ENCODE data around the gene S100A2. TPM values are rescaled to one million over a fixed set of nuclear protein-coding genes. Genes with fewer than 3 reads are reported as not detected.

S100A2 gene
- total and polyA plus RNA-seq, 2 of the 8 experiments (the other 6 are each of a cell fraction or from before 2014, with no cell fraction given): 0.86 TPM; not detected in 1

DNA sequence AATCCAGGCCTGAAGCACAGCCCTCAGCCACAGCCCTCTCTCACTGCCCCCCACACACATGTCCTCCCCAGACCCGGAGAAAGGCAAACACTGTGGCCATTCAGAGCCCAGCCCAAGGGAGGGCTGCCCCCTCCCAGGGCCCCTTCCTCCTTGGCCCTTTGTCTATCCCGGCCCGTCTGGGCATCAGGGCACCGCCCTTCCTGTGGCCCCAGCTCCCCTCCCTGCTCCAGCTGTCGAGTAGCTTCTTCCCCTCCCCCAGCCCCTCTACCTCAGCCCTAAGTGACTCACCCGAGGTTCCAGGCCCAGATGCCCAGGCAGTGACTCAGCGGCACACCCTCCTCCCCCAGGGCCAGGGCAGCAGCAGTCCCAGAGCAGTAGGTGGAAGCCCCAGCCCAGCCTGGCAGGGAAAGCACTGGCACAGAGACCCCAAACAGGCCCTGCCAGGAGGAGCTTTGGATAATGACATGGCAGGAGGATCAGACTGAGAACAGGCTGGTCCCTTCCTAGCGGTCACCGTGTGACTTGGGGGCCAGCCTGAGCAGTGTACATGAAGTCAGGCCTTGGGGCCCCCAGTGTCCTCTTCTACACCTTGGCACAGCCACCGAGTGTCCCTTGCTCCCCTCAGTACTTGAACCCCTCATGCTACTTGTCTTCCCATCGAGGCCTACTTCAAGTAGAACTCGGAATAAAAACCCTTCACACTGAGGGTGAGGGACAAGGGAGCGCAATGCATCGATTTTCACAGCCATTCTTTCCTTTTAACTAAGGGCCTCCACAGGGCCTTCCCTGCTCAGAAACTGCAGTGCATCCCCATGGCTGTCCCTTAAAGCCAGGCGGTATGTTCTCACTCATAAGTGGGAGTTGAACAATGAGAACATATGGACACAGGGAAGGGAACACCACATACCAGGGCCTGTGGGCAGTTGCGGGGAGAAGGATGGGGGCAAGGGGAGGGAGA is 1.0 kb upstream of the S100A2 start:
- peak overlapping the region; percentile 64 for H3K18ac ChIP-seq (ENCODE audit: extremely low read depth, low read length)
- H3K79me2 ChIP-seq (ENCODE audit: control insufficient read depth in 1 of 2, insufficient read depth in 2 of 2, low read length in 2 of 2): no peaks in the 10 kb centered on the region
- no peak overlapping the region for H3K27ac ChIP-seq (ENCODE audit: low read depth, low read length)
- H4K5ac ChIP-seq (ENCODE audit: insufficient read length, low read depth, low read length): peak overlapping the region; percentile 34
- peak overlapping the region; percentile 95; the same call in 1 of the 2 replicates for H2BK15ac ChIP-seq (ENCODE audit: low read length)
- no peak overlapping the region for H3K23ac ChIP-seq (ENCODE audit: insufficient read length)
- peak overlapping the region in 2 of 4 experiments; percentile 26 to 36; a peak in 3 of 7 replicates for H3K9ac ChIP-seq (replicated peaks in 1 of 4; ENCODE audit: extremely low read depth in 1 of 4, low read depth in 3 of 4, low read length in 3 of 4)
- H4K8ac ChIP-seq (ENCODE audit: extremely low read depth, insufficient read depth, low read length): peak overlapping the region; percentile 64; the same call in 1 of the 2 replicates
- peaks cover 11 to 26% (median 20%) of the 10 kb centered on the region in 4 experiments for H3K4me1 ChIP-seq (replicated peaks in 1 of 4; ENCODE audit: control insufficient read depth in 3 of 4, insufficient read depth in 4 of 4, low read length in 3 of 4)
- CTCF ChIA-PET (ENCODE audit: partially characterized antibody): interaction anchor here (0.6 to 4.4 kb wide), 19 partner anchors 14 to 214 kb away, joined by 3 to 20 read pairs (median 5); partner anchors contain the start of genes S100A14, S100A4, S100A5 and S100A6
- H3K23me2 ChIP-seq (ENCODE audit: low read depth, low read length): peaks cover 2% of the 10 kb centered on the region
- peak; percentile 76 to 90 for DNase-seq (ENCODE audit: low read depth in 1 of 2, low spot score in 2 of 2)
- H2AFZ ChIP-seq (ENCODE audit: low read length): no peak overlapping the region
- POLR2A ChIA-PET (ENCODE audit: partially characterized antibody): interaction anchor here (0.7 to 1.6 kb wide), 12 partner anchors 10 to 82 kb away, joined by 3 to 7 read pairs (median 4); partner anchors contain the start of genes CHTOP, S100A13, S100A16 and S100A4
- no peak overlapping the region for H3K14ac ChIP-seq (ENCODE audit: insufficient read length)
- peak overlapping the region; percentile 96 for H2BK120ac ChIP-seq (replicated peaks; ENCODE audit: low read depth, low read length)
- H3K4me3 ChIP-seq (ENCODE audit: extremely low read depth in 1 of 4, insufficient read depth in 2 of 4, low read depth in 3 of 4, low read length in 4 of 4): no peak overlapping the region
- peak overlapping the region; percentile 88 for H3K56ac ChIP-seq (replicated peaks; ENCODE audit: insufficient read length, low read depth, low read length)
- 0 out of 7 replicates have a peak, but pooled peaks cover 0 to 4% (median 0%) of the 10 kb centered on the region in 4 experiments for H3K27me3 ChIP-seq (replicated peaks in 1 of 4; ENCODE audit: control insufficient read depth in 3 of 4, extremely low read depth in 1 of 4, insufficient read depth in 3 of 4, low read length in 3 of 4)
- peak overlapping the region; percentile 88 for H3K4ac ChIP-seq (replicated peaks; ENCODE audit: insufficient read length, low read depth, low read length)
- no peak for FAIRE-seq
- H2BK12ac ChIP-seq (ENCODE audit: low read depth, low read length): peak overlapping the region; percentile 99
- no peaks in the 10 kb centered on the region for H4K20me1 ChIP-seq (replicated peaks in 1 of 2; ENCODE audit: control insufficient read depth in 1 of 2, insufficient read depth in 2 of 2, low read length in 2 of 2)
- no peaks in the 10 kb centered on the region for H3K36me3 ChIP-seq (ENCODE audit: control insufficient read depth in 2 of 4, insufficient read depth in 4 of 4, low read length in 3 of 4)
- H2BK5ac ChIP-seq (ENCODE audit: low read depth, low read length): peak overlapping the region; percentile 97; the same call in 1 of the 2 replicates
- no peaks in the 10 kb centered on the region for H3K79me1 ChIP-seq (ENCODE audit: low read depth, low read length)
- peak overlapping the region; percentile 5 to 37; a peak in 3 of 4 replicates for H3K4me2 ChIP-seq (ENCODE audit: insufficient read depth in 1 of 2, low read depth in 2 of 2, low read length in 2 of 2)
- H4K91ac ChIP-seq (replicated peaks; ENCODE audit: insufficient read length, low read length): peak overlapping the region; percentile 96
- peak overlapping the region; percentile 96 for H2AK5ac ChIP-seq (ENCODE audit: low read depth, low read length)
- H3K9me3 ChIP-seq (ENCODE audit: insufficient read depth in 2 of 2, low read depth in 1 of 2, low read length in 1 of 2): no peaks in the 10 kb centered on the region
- peak overlapping the region; percentile 83; the same call in 1 of the 2 replicates for H2BK20ac ChIP-seq (ENCODE audit: low read length)
- WGBS, 2 experiments (ENCODE audit: extremely low coverage in 1 of 2, insufficient coverage in 1 of 2, insufficient read length in 1 of 2, insufficient replicate concordance in 2 of 2, low coverage in 1 of 2, low lambda C conversion rate in 2 of 2, missing lambda C conversion rate in 1 of 2): 48% methylated on average over 16 of the region's 16 CpGs; no CpG with 5 or more reads in 1 of the 2 experiments
- TF ChIP-seq KDM5A (IDR thresholded peaks at IDR 0.05; ENCODE audit: low read length) (no peak), POLR2A (IDR thresholded peaks at IDR 0.05; ENCODE audit: control extremely low read depth in 1 of 2, low read depth in 2 of 2, low read length in 2 of 2) (peak in 1 of 2 experiments; percentile 24; a peak in 1 of 3 replicates), BACH1 (IDR thresholded peaks at IDR 0.05; ENCODE audit: low read length) (peak; percentile 48; the same call in 1 of the 2 replicates), RXRA (IDR thresholded peaks at IDR 0.05; ENCODE audit: insufficient read depth, low read depth, low read length) (no peak), EP300 (IDR thresholded peaks at IDR 0.05; ENCODE audit: borderline replicate concordance in 1 of 2, low read depth in 2 of 2, low read length in 2 of 2) (peak in 1 of 2 experiments; percentile 73; a peak in 1 of 3 replicates), GTF2F1 (IDR thresholded peaks at IDR 0.05; ENCODE audit: borderline replicate concordance, low read depth, low read length) (no peak), E2F6 (IDR thresholded peaks at IDR 0.05) (no peak), TCF12 (IDR thresholded peaks at IDR 0.05; ENCODE audit: low read depth, low read length) (peak; percentile 85; the same call in 1 of the 2 replicates), POU5F1 (IDR thresholded peaks at IDR 0.05; ENCODE audit: low read depth, low read length) (no peak)
